ENCODE results near the gene ENG.

Gene ENG

DNA sequence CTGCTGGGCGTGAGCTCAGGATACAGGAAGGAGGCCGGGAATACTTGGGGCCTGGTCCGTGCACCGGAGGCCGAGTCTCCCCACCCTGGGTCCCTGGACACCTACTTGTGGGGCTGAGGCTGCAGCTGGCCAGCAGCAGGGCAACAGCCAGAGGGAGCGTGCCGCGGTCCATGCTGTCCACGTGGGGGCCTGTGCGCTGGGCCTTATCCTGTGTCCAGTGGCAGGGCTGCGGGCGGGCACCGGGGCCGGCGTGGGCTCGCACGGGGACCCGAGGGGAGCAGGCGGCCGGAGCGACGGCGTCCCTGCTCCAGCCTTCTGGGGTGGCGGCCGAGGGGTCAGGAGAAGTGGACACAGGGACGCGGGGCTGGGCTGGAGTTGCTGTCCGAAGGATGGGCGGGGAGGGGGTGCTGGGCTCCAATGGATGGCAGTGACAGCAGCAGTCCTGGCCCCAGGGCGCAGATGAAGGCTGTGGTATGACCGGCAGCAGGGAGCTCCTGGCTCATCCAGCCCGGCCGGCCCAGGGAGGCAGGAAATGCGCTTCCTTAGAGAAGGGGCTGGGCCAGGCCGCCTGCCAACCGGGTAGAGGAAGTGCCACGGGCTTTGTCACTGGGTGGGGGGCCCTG lies at the start of gene ENG:
ENG (minus strand) TSS at position 475 of the 623 bp plus-strand sequence; CDS start at position 172, 303 bp downstream.
- H3K4me3 ChIP-seq (ENCODE audit: low read depth, low read length): no peak within 1 kb of the TSS
- TF ChIP-seq, protein P1, sequence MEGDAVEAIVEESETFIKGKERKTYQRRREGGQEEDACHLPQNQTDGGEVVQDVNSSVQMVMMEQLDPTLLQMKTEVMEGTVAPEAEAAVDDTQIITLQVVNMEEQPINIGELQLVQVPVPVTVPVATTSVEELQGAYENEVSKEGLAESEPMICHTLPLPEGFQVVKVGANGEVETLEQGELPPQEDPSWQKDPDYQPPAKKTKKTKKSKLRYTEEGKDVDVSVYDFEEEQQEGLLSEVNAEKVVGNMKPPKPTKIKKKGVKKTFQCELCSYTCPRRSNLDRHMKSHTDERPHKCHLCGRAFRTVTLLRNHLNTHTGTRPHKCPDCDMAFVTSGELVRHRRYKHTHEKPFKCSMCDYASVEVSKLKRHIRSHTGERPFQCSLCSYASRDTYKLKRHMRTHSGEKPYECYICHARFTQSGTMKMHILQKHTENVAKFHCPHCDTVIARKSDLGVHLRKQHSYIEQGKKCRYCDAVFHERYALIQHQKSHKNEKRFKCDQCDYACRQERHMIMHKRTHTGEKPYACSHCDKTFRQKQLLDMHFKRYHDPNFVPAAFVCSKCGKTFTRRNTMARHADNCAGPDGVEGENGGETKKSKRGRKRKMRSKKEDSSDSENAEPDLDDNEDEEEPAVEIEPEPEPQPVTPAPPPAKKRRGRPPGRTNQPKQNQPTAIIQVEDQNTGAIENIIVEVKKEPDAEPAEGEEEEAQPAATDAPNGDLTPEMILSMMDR (IDR thresholded peaks at IDR 0.05; ENCODE audit: control insufficient read depth, extremely low read depth, insufficient read depth): no peak
- no peak for DNase-seq (ENCODE audit: low read depth)

- no peak for DNase-seq (ENCODE audit: low read depth)
- TF ChIP-seq, protein P1 (IDR thresholded peaks at IDR 0.05; ENCODE audit: control insufficient read depth, extremely low read depth, insufficient read depth): no peak
- H3K4me3 ChIP-seq (ENCODE audit: low read depth, low read length): no peak overlapping the region
Measured at GRCh38 chr9:127903557-127904475, 49.4 kb upstream of the ENG start.

DNA sequence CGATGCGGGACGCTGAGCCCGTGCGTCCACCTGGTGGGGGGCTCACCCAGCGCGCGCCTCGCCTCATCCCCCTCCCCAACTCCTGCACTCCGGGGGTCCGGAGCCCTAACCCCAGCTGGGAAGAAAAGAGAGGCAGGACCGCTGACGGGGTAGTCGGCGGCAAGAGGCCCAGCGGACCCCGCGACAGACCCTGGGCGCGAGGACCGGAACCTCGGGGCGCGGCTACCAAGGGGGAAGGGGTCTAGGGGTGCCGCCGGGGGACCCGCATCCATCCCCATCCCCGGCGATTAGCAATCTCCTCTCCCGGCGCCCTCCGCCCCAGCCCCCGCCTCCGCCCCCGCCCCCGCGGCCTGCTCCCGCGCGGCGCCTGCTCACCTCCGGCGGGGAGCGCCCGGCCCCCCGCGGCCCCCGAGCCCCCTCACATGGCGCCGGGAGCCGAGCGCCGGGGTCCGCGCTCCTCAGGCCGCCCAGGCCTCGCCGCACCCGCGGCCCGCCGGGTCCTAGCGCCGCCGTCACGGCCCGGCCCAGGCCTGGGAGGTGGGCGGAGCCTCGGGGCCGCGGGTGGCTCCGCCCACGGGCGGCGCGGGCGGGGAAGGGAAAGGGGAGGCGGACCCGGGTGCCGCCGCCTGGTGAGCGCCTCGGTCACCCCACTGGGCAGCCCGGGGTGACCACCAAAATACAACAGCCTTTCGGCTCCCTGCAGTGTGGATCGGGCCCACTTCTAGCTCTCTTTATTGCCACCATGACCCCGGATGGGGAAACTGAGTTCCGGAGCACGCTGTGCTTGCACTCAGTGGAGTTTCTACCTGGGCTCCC lies 44.9 kb upstream of the ENG start, which contains the start of gene ST6GALNAC6:
ST6GALNAC6 (minus strand) TSS at position 476 of the 816 bp plus-strand sequence. CDS start 1,622 bp downstream, outside the sequence.
- DNase-seq (ENCODE audit: low read depth): no peak
- H3K4me3 ChIP-seq (ENCODE audit: low read depth, low read length): peak within 1 kb of the TSS; percentile 89
- TF ChIP-seq, protein P1 (IDR thresholded peaks at IDR 0.05; ENCODE audit: control insufficient read depth, extremely low read depth, insufficient read depth): no peak

GRCh38 chr9:127898433-127899127 lies 44.1 kb upstream of the ENG start:
- peak overlapping the region; percentile 89 for H3K4me3 ChIP-seq (ENCODE audit: low read depth, low read length)
- TF ChIP-seq, protein P1 (IDR thresholded peaks at IDR 0.05; ENCODE audit: control insufficient read depth, extremely low read depth, insufficient read depth): no peak
- DNase-seq (ENCODE audit: low read depth): no peak

DNA sequence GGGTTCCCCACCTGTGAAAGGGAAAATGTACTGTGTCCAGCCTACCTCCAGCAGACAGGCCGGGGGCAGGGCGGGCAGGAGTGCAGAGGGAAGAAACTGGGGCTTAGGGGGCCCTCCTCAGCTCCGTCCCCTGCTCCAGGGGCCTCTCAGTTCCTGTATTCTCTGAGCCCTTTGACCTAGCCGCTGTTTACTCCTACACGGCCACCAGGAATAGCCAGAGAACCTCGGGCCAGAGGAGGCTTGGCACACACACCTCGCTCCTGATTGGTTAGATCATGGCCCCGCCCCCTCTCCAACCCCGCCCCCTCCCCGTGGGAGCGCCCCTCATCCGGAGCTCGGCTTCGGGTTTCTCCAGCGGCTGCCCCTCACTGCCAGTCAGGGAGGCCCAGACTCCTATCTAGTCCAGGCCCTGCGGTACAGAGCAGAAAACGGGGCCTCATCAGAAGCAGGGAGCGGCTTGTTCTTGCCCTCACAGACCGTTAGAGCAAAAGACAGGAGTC lies 42.8 kb upstream of the ENG start:
- no peak overlapping the region for H3K4me3 ChIP-seq (ENCODE audit: low read depth, low read length)
- DNase-seq (ENCODE audit: low read depth): no peak
- TF ChIP-seq, protein P1 (IDR thresholded peaks at IDR 0.05; ENCODE audit: control insufficient read depth, extremely low read depth, insufficient read depth): no peak

All from LNCaP clone FGC (cell line).